HepG2 (cell line): ENCODE results near the gene MED15. TPM values are rescaled to one million over a fixed set of nuclear protein-coding genes. Genes with fewer than 3 reads are reported as not detected.

Experiments used
- ATF1 ChIP-seq: IDR thresholded peaks from 2 replicates; pipeline ENCODE4 v1.6.1; 2016; ENCODE audit warnings: mild to moderate bottlenecking, control low read depth
- EEA1 ChIP-seq: sonication (generic); formaldehyde crosslinking; IDR thresholded peaks from 2 replicates; pipeline ENCODE4 v1.5.1; 2020; ENCODE audit warnings: mild to moderate bottlenecking, missing genetic modification reagents, borderline replicate concordance
- FOXA1 ChIP-seq, 2 experiments: fragments of 450-650 bp in 1 of 2; sonication (generic) in 1 of 2; formaldehyde crosslinking in 1 of 2; IDR thresholded peaks; 2 replicates each; pipeline versions ENCODE4 v1.4.0 to v1.6.1; 2016 to 2020; ENCODE audit warnings: missing genetic modification reagents in 1 of 2
- GPN1 ChIP-seq: sonication (generic); formaldehyde crosslinking; IDR thresholded peaks from 2 replicates; pipeline ENCODE4 v1.5.1; 2020; ENCODE audit warnings: missing genetic modification reagents, borderline replicate concordance
- KAT7 ChIP-seq: IDR thresholded peaks from 2 replicates; pipeline ENCODE4 v1.6.1; 2018; ENCODE audit warnings: borderline replicate concordance, missing compliant biosample characterization
- NR2F6 ChIP-seq, 2 experiments: IDR thresholded peaks; 2 replicates each; pipeline ENCODE4 v1.6.1; 2016; ENCODE audit warnings: antibody characterized with exemption in 1 of 2, mild to moderate bottlenecking in 1 of 2
- SNAPC2 ChIP-seq: sonication (generic); formaldehyde crosslinking; IDR thresholded peaks from 2 replicates; pipeline ENCODE4 v1.8.1; 2022; ENCODE audit warnings: mild to moderate bottlenecking, missing genetic modification reagents
- SP2 ChIP-seq: sonication (generic); formaldehyde crosslinking; IDR thresholded peaks from 2 replicates; pipeline ENCODE4 v1.5.1; 2020; ENCODE audit warnings: mild to moderate bottlenecking, missing genetic modification reagents
- U2AF1 ChIP-seq: fragments of 200-400 bp; formaldehyde crosslinking; optimal IDR thresholded peaks from 2 replicates; pipeline ENCODE3; 2017; ENCODE audit warnings: mild to moderate bottlenecking, low read depth, low read length
- ZBTB3 ChIP-seq: sonication (generic); formaldehyde crosslinking; IDR thresholded peaks from 2 replicates; pipeline ENCODE4 v1.4.0; 2020; ENCODE audit warnings: low read depth, mild to moderate bottlenecking, moderate library complexity, missing genetic modification reagents, borderline replicate concordance
- ZBTB38 ChIP-seq: sonication (generic); formaldehyde crosslinking; IDR thresholded peaks from 2 replicates; pipeline ENCODE4 v1.5.1; 2020; ENCODE audit warnings: mild to moderate bottlenecking, missing genetic modification reagents
- polyA plus RNA-seq, 8 experiments: library from polyadenylated mRNA; depleted of rRNA in 3 of 8; stranded (reverse) in 7 of 8; unstranded in 1 of 8; fragments of >200 nt; fragmentation: Illumina TruSeq in 4 of 8; extraction: Trizol in 4 of 8; gene quantifications; 2 replicates each; pipeline versions ENCODE4 v1.2.1 to v1.2.3, GENCODE V29; 2011 to 2016; ENCODE audit warnings: low read depth in 4 of 8, missing spikeins in 1 of 8, mixed read lengths in 1 of 8; ENCODE audit not compliant: insufficient read depth in 1 of 8
- total RNA-seq, 5 experiments: library from RNA; depleted of rRNA; stranded (reverse); fragments of >200 nt; fragmentation: Illumina TruSeq; extraction: Trizol; gene quantifications; 2 replicates each; pipeline ENCODE4 v1.2.3, GENCODE V29; 2016; ENCODE audit warnings: low read depth in 1 of 5
- TF ChIP-seq, protein P1 (sequence below), 2 experiments: fragments of 450-650 bp in 1 of 2; sonication (generic) in 1 of 2; formaldehyde crosslinking in 1 of 2; IDR thresholded peaks; 2 replicates each; pipeline versions ENCODE4 v1.6.1 to v1.8.0; 2016 to 2022; ENCODE audit warnings: antibody characterized with exemption in 1 of 2, mild to moderate bottlenecking in 1 of 2, missing genetic modification reagents in 1 of 2
- TF ChIP-seq, protein P2 (sequence below): sonication (generic); formaldehyde crosslinking; IDR thresholded peaks from 2 replicates; pipeline ENCODE4 v1.9.0; 2021; ENCODE audit warnings: missing genetic modification reagents, mild to moderate bottlenecking, borderline replicate concordance
- TF ChIP-seq, protein P3 (sequence below): sonication (generic); formaldehyde crosslinking; IDR thresholded peaks from 2 replicates; pipeline ENCODE4 v1.5.1; 2020; ENCODE audit warnings: mild to moderate bottlenecking, missing genetic modification reagents, moderate library complexity

MED15 gene
- total and polyA plus RNA-seq, 2 of the 13 experiments (the other 11 are each of a cell fraction or from before 2014, with no cell fraction given), result 14.3 to 27.0 TPM

DNA sequence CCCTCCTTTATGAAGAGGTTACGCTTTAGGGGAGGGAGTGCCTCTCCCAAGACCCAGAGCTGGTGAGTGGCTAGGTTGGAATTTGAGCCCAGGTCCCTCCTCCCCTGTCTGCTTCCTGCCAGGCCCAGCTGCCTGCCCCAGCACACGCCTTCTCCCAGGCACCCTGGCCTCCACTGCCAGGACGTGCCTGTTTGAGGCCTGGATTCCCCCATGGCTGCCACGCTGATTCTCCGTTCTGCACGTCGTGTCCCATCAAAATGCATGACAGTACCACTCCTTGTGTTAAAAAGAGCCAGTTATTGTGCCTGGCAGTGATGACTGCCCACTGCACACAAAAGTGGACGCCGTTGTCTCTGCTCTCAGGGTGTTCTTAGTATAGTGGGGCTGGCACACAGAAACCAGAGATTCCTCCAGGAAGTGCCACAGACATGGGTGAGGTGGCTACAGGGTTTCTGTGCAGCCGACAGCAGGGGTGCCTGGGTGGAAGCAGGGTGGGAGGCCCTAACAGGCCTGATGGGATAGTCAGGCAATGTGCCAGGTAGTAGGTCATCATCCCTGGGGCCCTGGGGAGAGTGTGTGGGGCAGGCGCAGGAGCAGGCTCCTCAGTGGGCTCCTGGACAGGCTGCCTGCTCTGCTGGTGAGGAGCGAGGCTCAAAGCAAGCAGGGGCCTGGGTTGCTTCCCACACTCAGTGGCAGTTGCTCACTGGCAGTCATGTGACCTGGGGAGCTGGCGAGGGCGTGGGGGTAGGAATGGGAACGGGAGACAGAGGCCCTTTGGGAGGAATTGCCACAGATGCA, 24.2 kb downstream of the MED15 start (continued):
- TF ChIP-seq, protein P1, sequence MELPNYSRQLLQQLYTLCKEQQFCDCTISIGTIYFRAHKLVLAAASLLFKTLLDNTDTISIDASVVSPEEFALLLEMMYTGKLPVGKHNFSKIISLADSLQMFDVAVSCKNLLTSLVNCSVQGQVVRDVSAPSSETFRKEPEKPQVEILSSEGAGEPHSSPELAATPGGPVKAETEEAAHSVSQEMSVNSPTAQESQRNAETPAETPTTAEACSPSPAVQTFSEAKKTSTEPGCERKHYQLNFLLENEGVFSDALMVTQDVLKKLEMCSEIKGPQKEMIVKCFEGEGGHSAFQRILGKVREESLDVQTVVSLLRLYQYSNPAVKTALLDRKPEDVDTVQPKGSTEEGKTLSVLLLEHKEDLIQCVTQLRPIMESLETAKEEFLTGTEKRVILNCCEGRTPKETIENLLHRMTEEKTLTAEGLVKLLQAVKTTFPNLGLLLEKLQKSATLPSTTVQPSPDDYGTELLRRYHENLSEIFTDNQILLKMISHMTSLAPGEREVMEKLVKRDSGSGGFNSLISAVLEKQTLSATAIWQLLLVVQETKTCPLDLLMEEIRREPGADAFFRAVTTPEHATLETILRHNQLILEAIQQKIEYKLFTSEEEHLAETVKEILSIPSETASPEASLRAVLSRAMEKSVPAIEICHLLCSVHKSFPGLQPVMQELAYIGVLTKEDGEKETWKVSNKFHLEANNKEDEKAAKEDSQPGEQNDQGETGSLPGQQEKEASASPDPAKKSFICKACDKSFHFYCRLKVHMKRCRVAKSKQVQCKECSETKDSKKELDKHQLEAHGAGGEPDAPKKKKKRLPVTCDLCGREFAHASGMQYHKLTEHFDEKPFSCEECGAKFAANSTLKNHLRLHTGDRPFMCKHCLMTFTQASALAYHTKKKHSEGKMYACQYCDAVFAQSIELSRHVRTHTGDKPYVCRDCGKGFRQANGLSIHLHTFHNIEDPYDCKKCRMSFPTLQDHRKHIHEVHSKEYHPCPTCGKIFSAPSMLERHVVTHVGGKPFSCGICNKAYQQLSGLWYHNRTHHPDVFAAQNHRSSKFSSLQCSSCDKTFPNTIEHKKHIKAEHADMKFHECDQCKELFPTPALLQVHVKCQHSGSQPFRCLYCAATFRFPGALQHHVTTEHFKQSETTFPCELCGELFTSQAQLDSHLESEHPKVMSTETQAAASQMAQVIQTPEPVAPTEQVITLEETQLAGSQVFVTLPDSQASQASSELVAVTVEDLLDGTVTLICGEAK (IDR thresholded peaks at IDR 0.05), result no peak
- TF ChIP-seq, protein P1 (CRISPR knock-in tag; IDR thresholded peaks at IDR 0.05), result no peak
- TF ChIP-seq ZBTB38 (CRISPR knock-in tag) (peak; percentile 47; the same call in 1 of the 2 replicates), SP2 (CRISPR knock-in tag) (no peak), GPN1 (CRISPR knock-in tag) (no peak), FOXA1 (IDR thresholded peaks at IDR 0.05) (no peak), FOXA1 (CRISPR knock-in tag; IDR thresholded peaks at IDR 0.05) (no peak), EEA1 (no peak), ATF1 (no peak), ZBTB3 (CRISPR knock-in tag) (no peak), U2AF1 (no peak), NR2F6 (IDR thresholded peaks at IDR 0.05) (no peak), NR2F6 (CRISPR knock-in tag; IDR thresholded peaks at IDR 0.05) (0 out of 2 replicates have a peak, but pooled peaks have one; percentile 16), KAT7 (no peak), SNAPC2 (CRISPR knock-in tag) (no peak)
- TF ChIP-seq, protein P2, sequence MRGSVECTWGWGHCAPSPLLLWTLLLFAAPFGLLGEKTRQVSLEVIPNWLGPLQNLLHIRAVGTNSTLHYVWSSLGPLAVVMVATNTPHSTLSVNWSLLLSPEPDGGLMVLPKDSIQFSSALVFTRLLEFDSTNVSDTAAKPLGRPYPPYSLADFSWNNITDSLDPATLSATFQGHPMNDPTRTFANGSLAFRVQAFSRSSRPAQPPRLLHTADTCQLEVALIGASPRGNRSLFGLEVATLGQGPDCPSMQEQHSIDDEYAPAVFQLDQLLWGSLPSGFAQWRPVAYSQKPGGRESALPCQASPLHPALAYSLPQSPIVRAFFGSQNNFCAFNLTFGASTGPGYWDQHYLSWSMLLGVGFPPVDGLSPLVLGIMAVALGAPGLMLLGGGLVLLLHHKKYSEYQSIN (CRISPR knock-in tag), result no peak
- TF ChIP-seq, protein P3, sequence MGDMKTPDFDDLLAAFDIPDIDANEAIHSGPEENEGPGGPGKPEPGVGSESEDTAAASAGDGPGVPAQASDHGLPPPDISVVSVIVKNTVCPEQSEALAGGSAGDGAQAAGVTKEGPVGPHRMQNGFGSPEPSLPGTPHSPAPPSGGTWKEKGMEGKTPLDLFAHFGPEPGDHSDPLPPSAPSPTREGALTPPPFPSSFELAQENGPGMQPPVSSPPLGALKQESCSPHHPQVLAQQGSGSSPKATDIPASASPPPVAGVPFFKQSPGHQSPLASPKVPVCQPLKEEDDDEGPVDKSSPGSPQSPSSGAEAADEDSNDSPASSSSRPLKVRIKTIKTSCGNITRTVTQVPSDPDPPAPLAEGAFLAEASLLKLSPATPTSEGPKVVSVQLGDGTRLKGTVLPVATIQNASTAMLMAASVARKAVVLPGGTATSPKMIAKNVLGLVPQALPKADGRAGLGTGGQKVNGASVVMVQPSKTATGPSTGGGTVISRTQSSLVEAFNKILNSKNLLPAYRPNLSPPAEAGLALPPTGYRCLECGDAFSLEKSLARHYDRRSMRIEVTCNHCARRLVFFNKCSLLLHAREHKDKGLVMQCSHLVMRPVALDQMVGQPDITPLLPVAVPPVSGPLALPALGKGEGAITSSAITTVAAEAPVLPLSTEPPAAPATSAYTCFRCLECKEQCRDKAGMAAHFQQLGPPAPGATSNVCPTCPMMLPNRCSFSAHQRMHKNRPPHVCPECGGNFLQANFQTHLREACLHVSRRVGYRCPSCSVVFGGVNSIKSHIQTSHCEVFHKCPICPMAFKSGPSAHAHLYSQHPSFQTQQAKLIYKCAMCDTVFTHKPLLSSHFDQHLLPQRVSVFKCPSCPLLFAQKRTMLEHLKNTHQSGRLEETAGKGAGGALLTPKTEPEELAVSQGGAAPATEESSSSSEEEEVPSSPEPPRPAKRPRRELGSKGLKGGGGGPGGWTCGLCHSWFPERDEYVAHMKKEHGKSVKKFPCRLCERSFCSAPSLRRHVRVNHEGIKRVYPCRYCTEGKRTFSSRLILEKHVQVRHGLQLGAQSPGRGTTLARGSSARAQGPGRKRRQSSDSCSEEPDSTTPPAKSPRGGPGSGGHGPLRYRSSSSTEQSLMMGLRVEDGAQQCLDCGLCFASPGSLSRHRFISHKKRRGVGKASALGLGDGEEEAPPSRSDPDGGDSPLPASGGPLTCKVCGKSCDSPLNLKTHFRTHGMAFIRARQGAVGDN (CRISPR knock-in tag), result peak; percentile 81
